BJ (cell line): Measurements from ENCODE around the gene ICE1. TPM values are rescaled to one million over a fixed set of nuclear protein-coding genes. Genes with fewer than 3 reads are reported as not detected.

Experiments used
- CTCF ChIA-PET: fragments of 350-600 bp; formaldehyde crosslinking; extraction: SDS; loops from one replicate; lab custom pipeline; 2021; ENCODE audit warnings: antibody characterized with exemption, inconsistent platforms; lab: Yijun Ruan, JAX
- POLR2A ChIA-PET: fragments of 300-600 bp; sonication (Branson Sonifier 250); formaldehyde crosslinking; extraction: SDS; loops from one replicate; lab custom pipeline; 2021; ENCODE audit warnings: antibody characterized with exemption; lab: Charles Lee
- DNase-seq: peaks from one replicate; pipeline ENCODE4 v3.0.0-alpha.2; 2011; ENCODE audit warnings: low read depth
- H3K27me3 ChIP-seq: 2 replicates; pipeline ENCODE4 v1.6.0; 2011; ENCODE audit warnings: low read length; ENCODE audit not compliant: control insufficient read depth, insufficient read depth
- H3K36me3 ChIP-seq: 2 replicates; pipeline ENCODE4 v1.5.1; 2011; ENCODE audit warnings: low read length; ENCODE audit not compliant: control insufficient read depth, insufficient read depth
- H3K4me3 ChIP-seq: 2 replicates; pipeline ENCODE4 v1.5.1; 2011; ENCODE audit warnings: low read depth, mild to moderate bottlenecking, control low read depth, low read length
- CTCF ChIP-seq: IDR thresholded peaks from 2 replicates; pipeline ENCODE4 v1.5.1; 2011; ENCODE audit warnings: low read depth, mild to moderate bottlenecking, control low read depth, inconsistent platforms, low read length, moderate library complexity; ENCODE audit not compliant: insufficient read depth
- polyA plus RNA-seq: library from polyadenylated mRNA; depleted of rRNA; stranded (reverse); fragments of >200 nt; gene quantifications from 2 replicates; pipeline ENCODE4 v1.2.3, GENCODE V29; 2011

ICE1 gene
- polyA plus RNA-seq, 1 experiment: 10.2 TPM

DNA sequence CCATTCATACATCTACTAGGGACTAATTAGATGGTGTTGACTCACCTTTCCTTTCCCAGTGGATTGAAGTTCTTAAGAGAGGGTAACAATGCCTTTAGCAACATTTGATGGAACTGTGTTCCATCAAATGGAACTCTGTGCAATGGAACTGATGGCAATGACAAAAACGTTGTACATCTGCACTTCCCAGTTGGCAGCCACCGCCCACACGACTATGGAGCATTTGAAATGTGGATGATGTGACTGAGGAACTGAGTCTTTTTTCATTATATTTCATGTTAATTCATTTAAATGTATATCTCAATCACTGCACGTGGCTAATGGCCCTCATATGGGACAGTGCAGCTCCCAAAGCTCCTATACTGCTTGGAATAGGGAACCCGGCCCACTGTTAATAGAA is 39.0 kb upstream of the ICE1 start:
- no peak for TF ChIP-seq CTCF
- Histone ChIP-seq H3K36me3 (no peaks in the 10 kb centered on the region), H3K27me3 (peaks cover 6% of the 10 kb centered on the region), H3K4me3 (no peak overlapping the region)
- ChIA-PET POLR2A (no interaction called here), CTCF (no interaction called here)
- no peak for DNase-seq

DNA sequence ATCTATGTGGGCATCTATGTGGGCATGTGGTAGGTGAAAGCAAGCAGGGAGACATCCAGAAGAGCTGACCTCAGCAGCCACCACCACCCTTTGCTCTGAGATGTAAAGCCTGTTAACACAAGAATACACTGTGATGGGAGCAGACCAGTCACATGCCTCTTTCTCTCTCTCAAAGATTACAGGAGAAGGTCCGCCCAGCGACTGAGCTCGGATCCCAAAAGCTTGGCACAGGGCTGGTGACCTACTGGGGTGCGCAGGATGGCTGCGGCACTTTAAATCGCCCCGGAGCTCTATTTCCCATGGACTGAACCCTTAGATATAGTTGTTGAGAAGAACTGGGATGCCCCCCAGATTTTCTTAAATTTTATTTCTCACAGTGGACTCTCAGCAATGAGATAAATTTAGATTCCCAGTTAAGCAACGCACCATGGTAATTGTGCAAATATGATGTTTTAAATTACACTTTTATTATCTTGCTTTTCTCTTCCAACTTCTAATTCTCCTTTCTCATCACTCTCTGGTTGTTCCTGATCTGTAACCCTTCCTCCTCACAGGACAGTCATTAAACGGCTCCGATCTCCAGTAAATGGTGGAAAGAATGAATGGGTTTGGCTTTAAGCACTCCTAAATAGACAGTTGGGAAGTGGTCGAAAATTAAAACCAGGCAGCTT is 37.7 kb upstream of the ICE1 start:
- no peak for TF ChIP-seq CTCF
- Histone ChIP-seq H3K4me3 (no peak overlapping the region), H3K27me3 (peaks cover 4% of the 10 kb centered on the region), H3K36me3 (no peaks in the 10 kb centered on the region)
- POLR2A ChIA-PET: no interaction called here
- DNase-seq: no peak
- CTCF ChIA-PET: interaction anchor here (0.7 to 1.0 kb wide), 2 partner anchors 36 to 244 kb away, joined by 3 to 4 read pairs; partner anchors contain the start of gene ADAMTS16

GRCh38 chr5:5385331-5385662 is 37.2 kb upstream of the ICE1 start:
- DNase-seq: no peak
- CTCF ChIA-PET: interaction anchor here (0.7 to 1.0 kb wide), 2 partner anchors 36 to 245 kb away, joined by 3 to 4 read pairs; partner anchors contain the start of gene ADAMTS16
- H3K36me3 ChIP-seq: no peaks in the 10 kb centered on the region
- POLR2A ChIA-PET: no interaction called here
- H3K4me3 ChIP-seq: no peak overlapping the region
- TF ChIP-seq CTCF: no peak
- H3K27me3 ChIP-seq: peaks cover 4% of the 10 kb centered on the region; the same call in 1 of the 2 replicates

DNA sequence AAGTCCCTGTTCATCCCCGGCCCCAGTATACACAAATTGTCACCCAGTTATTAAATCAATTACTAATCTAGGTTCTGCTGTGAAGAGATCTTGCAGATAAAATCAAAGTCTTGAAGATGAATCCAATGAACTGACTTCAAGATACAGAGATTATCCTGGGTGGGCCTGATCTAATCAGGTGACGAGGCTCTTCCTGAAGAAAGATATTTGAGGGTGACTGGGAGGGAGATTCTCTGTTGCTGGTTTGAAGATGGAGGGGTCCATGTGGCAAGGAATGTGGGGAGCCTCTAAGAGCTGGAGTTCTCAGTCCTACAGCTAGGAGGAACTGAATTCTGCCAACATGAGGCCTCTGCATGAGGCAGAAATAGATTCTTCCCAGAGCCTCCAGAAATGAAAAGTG is 36.1 kb upstream of the ICE1 start:
- ChIA-PET CTCF (interaction anchor here (1.5 kb wide), 1 partner anchor 8 kb away, joined by 5 read pairs; no protein-coding TSS in a partner anchor), POLR2A (no interaction called here)
- Histone ChIP-seq H3K27me3 (peaks cover 4% of the 10 kb centered on the region; the same call in 1 of the 2 replicates), H3K4me3 (no peak overlapping the region), H3K36me3 (no peaks in the 10 kb centered on the region)
- no peak for DNase-seq
- TF ChIP-seq CTCF: no peak

- peaks cover 4% of the 10 kb centered on the region; the same call in 1 of the 2 replicates for H3K27me3 ChIP-seq
- H3K4me3 ChIP-seq: no peak overlapping the region
- no peak for DNase-seq
- TF ChIP-seq CTCF: no peak
- ChIA-PET POLR2A (no interaction called here), CTCF (interaction anchor here (1.5 kb wide), 1 partner anchor 8 kb away, joined by 5 read pairs; no protein-coding TSS in a partner anchor)
- H3K36me3 ChIP-seq: no peaks in the 10 kb centered on the region
These were observed 35.3 kb upstream of the ICE1 start for GRCh38 chr5:5387192-5387591.
